Lung (tissue), 12 donors: ENCODE data around the gene SUMO2. TPM values are rescaled to one million over a fixed set of nuclear protein-coding genes. Genes with fewer than 3 reads are reported as not detected.
A peak's percentile ranks its signal among the peaks of the same experiment; 100 is the strongest.
"Not testable (repeated sequence)": the region's sequence is repeated elsewhere in the genome, so short reads cannot be mapped to it uniquely, and the experiment has no call there.

Source experiments
- ATAC-seq: fragments of 200-7000 bp; cut with Tn5 transposase; one replicate; pipeline ENCODE4 v1.9.1; 2020; ENCODE audit warnings: moderate number of reproducible peaks; ENCODE audit not compliant: insufficient read depth, low FRiP score
- DNase-seq, 3 donors: peaks; one replicate each; pipeline ENCODE4 v3.0.0-alpha.2; 2013 to 2017
- H3K27ac ChIP-seq, 2 donors: one replicate each; pipeline ENCODE4 v1.5.1; 2013; ENCODE audit warnings: mild to moderate bottlenecking in 2 of 2, moderate library complexity in 2 of 2, control low read depth in 1 of 2, inconsistent platforms in 1 of 2, low read depth in 1 of 2, low read length in 1 of 2
- H3K27me3 ChIP-seq, 3 donors: one replicate each; pipeline ENCODE4 v1.5.1; 2013; ENCODE audit warnings: low read length in 2 of 3; ENCODE audit not compliant: control insufficient read depth in 3 of 3, insufficient read depth in 3 of 3
- H3K36me3 ChIP-seq, 4 donors: one replicate each; pipeline ENCODE4 v1.5.1; 2013; ENCODE audit warnings: low read length in 4 of 4, mild to moderate bottlenecking in 1 of 4, moderate library complexity in 1 of 4; ENCODE audit not compliant: control insufficient read depth in 4 of 4, insufficient read depth in 4 of 4
- H3K4me1 ChIP-seq, 5 donors: one replicate each; pipeline ENCODE4 v1.5.1; 2013; ENCODE audit warnings: low read length in 5 of 5, mild to moderate bottlenecking in 2 of 5, moderate library complexity in 1 of 5; ENCODE audit not compliant: control insufficient read depth in 5 of 5, insufficient read depth in 5 of 5
- H3K4me3 ChIP-seq: one replicate; pipeline ENCODE4 v1.5.1; 2013; ENCODE audit warnings: mild to moderate bottlenecking, control low read depth, moderate library complexity
- H3K9ac ChIP-seq, 2 donors: one replicate each; pipeline ENCODE4 v1.5.1; 2013; ENCODE audit warnings: low read length in 2 of 2, control low read depth in 1 of 2; ENCODE audit not compliant: insufficient read depth in 1 of 2
- H3K9me3 ChIP-seq, 4 donors: one replicate each; pipeline ENCODE4 v1.5.1; 2013; ENCODE audit warnings: low read length in 3 of 4, mild to moderate bottlenecking in 1 of 4, moderate library complexity in 1 of 4; ENCODE audit not compliant: control insufficient read depth in 4 of 4, insufficient read depth in 3 of 4
- CTCF ChIP-seq: IDR thresholded peaks from 2 replicates; pipeline ENCODE4 v1.5.1; 2012; ENCODE audit warnings: mild to moderate bottlenecking; ENCODE audit errors: control extremely low read depth, extremely low read depth
- WGBS, 2 donors: extraction: QIAGEN DNeasy Blood & Tissue Kit; methylation state at CpG; one replicate each; pipeline ENCODE4 v1.1.7; 2013; 5-methylcytosine and 5-hydroxymethylcytosine counted together
- polyA plus RNA-seq, 2 donors: library from polyadenylated mRNA; stranded (reverse); fragments of 200-250 nt; gene quantifications; one replicate each; pipeline ENCODE4 v1.2.1, GENCODE V29; 2013
- total RNA-seq, 2 donors: library from RNA; depleted of rRNA in 1 of 2; stranded (reverse); fragments of >200 nt in 1 of 2; gene quantifications; one replicate each; pipeline ENCODE4 v1.2.1, GENCODE V29; 2014 to 2021
- donor health status: control.
- donor health status: control.
- donor health status: Bipolar disorder and iron deficiency.
- donor health status: healthy.
- donor health status: DM: yes; HTN: yes; CAD: no.

The SUMO2 gene
- total and polyA plus RNA-seq, 4 donors = 53.6 to 242 (median 89.4) TPM

DNA sequence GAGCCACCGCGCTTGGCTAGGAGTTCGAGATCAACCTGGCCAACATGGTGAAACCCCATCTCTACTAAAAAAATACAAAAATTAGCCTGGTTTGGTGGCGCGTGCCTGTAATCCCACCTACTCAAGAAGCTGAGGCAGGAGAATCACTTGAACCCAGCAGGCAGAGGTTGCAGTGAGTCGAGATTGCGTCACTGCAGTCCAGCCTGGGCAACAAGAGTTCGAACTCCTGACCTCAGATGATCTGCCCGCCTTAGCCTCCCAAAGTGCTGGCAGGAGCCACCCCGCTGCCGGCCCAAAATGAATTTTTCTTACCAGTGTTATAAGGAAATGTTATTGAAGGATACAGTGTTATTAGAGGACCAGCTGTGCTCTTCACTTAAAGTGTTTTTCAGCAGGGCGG is 25.0 kb upstream of the SUMO2 start:
- ATAC-seq = no peak
- no peak for TF ChIP-seq CTCF
- Histone ChIP-seq H3K36me3 (peaks cover 4 to 19% (median 11%) of the 10 kb centered on the region in 4 donors), H3K27me3 (no peaks in the 10 kb centered on the region), H3K27ac (no peak overlapping the region), H3K4me1 (peaks cover 0 to 9% (median 0%) of the 10 kb centered on the region in 5 donors), H3K9ac (no peak overlapping the region), H3K4me3 (no peak overlapping the region), H3K9me3 (no peaks in the 10 kb centered on the region)
- DNase-seq = no peak
- WGBS, 2 donors = 80 to 85% methylated on average over 12 of the region's 12 CpGs

GRCh38 chr17:75207050-75207407 is 24.3 kb upstream of the SUMO2 start:
- ATAC-seq, H3K4me1 ChIP-seq, H3K9ac ChIP-seq, H3K27ac ChIP-seq, H3K27me3 ChIP-seq, DNase-seq, H3K9me3 ChIP-seq, H3K4me3 ChIP-seq: not testable (repeated sequence)
- WGBS, 2 donors = 86 to 89% methylated on average over 8 of the region's 8 CpGs
- peaks cover 4 to 15% (median 8%) of the 10 kb centered on the region in 4 donors for H3K36me3 ChIP-seq

DNA sequence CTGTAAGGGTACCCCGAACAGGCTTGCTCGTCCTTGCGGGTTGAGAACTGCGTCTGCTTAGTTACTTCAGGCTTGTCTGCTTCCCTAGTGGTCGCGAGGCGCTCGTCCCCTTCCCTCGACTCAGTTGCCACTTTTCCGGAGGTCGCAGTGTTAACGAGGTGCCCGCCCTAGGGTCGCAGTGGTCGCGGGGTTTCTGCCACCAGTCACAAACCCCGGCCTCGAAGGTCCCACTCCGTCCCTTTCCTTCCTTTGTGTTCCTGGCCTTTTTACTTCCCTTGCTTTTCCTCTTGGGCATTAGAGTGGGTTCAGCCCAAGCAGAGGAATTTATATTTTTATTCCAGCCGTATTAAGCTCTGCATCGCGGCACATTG is 23.0 kb upstream of the SUMO2 start:
- H3K9ac ChIP-seq = peak overlapping the region; percentile 90 to 92
- DNase-seq (no peak), ATAC-seq (no peak)
- H3K4me1 ChIP-seq = peaks cover 0 to 9% (median 0%) of the 10 kb centered on the region in 5 donors
- H3K4me3 ChIP-seq = peak overlapping the region; percentile 97
- WGBS, 2 donors = 0 to 1% methylated on average over 22 of the region's 22 CpGs
- no peak for TF ChIP-seq CTCF
- H3K27me3 ChIP-seq = no peaks in the 10 kb centered on the region
- H3K36me3 ChIP-seq = peaks cover 0 to 10% (median 2%) of the 10 kb centered on the region in 4 donors
- H3K9me3 ChIP-seq = no peaks in the 10 kb centered on the region
- H3K27ac ChIP-seq = peak overlapping the region; percentile 86 to 99

DNA sequence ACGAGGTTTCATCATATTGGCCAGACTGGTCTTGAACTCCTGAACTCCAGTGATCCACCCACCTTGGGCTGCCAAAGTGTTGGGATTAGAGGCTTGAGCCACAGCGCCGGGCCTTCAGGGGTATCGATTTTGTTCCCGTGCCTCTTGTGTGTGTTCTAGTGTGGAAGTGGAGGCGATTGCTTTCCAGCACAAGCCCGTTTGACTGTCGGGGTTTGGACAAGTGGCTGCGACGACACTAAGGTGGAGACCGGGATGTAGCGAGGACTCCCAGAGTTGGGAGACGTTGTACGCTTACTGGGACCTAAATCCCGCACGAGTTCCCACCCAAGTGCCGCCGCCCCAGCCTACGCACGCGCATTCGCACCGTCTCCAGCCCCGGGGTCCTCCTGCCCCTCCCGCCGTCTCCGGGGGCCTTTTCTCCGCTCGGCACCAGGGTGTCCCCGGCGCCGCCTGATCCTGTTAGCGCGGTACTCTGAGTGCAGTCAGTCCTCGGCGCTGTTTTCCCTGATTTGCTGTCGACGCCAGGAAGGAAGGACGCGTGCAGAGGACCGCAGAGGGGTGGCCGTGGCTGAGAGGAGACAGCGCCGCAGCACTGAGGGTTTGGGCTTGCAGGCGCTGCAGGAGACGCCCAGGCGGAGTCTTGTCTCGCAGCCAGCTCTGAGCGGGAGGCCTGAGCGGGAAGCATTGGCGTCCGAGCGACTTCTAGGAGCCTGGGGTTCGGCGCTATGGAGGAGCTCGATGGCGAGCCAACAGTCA is 22.5 kb upstream of the SUMO2 start, which contains the start of gene NUP85:
TSS of gene NUP85 (plus strand) at position 643 of the 756 bp plus-strand sequence. CDS start at position 726, 83 bp downstream.
- WGBS, 2 donors = 0% methylated on average over 57 of the region's 57 CpGs
- Histone ChIP-seq H3K27ac (peak within 1 kb of the TSS; percentile 86 to 99), H3K27me3 (no peaks in the 10 kb centered on the region), H3K36me3 (peaks cover 0 to 7% (median 0%) of the 10 kb centered on the region in 4 donors), H3K4me1 (peaks cover 0 to 9% (median 0%) of the 10 kb centered on the region in 5 donors), H3K9ac (peak within 1 kb of the TSS; percentile 90 to 92), H3K9me3 (no peaks in the 10 kb centered on the region), H3K4me3 (peak within 1 kb of the TSS; percentile 97)
- peak; percentile 95 to 97 (median 96) for DNase-seq
- no peak for TF ChIP-seq CTCF
- peak; percentile 94 for ATAC-seq
